H9 (cell line): ENCODE data around the gene RWDD2A. TPM values are rescaled to one million over a fixed set of nuclear protein-coding genes. Genes with fewer than 3 reads are reported as not detected.

Source experiments
- DNase-seq: peaks from one replicate; pipeline ENCODE4 v3.0.0-alpha.2; 2017
- H2AFZ ChIP-seq: one replicate; pipeline ENCODE4 v1.6.1; 2013; ENCODE audit warnings: mild to moderate bottlenecking, low read length, control low read depth, moderate library complexity
- H2AK5ac ChIP-seq: 2 replicates; pipeline ENCODE4 v1.6.1; 2013; ENCODE audit warnings: low read length, control low read depth, mixed read lengths; ENCODE audit not compliant: insufficient read length
- H2BK120ac ChIP-seq: one replicate; pipeline ENCODE4 v1.6.1; 2013; ENCODE audit warnings: low read depth, mild to moderate bottlenecking, low read length, control low read depth, inconsistent platforms; ENCODE audit not compliant: poor library complexity, severe bottlenecking
- H2BK12ac ChIP-seq: 2 replicates; pipeline ENCODE4 v1.6.1; 2013; ENCODE audit warnings: low read length, control low read depth, mixed read lengths, low read depth; ENCODE audit not compliant: insufficient read length
- H2BK15ac ChIP-seq: 2 replicates; pipeline ENCODE4 v1.6.1; 2013; ENCODE audit warnings: low read depth, low read length, control low read depth
- H2BK20ac ChIP-seq: one replicate; pipeline ENCODE4 v1.6.1; 2013; ENCODE audit warnings: low read depth, mild to moderate bottlenecking, low read length, control low read depth, inconsistent platforms; ENCODE audit not compliant: poor library complexity, severe bottlenecking
- H2BK5ac ChIP-seq: 2 replicates; pipeline ENCODE4 v1.6.1; 2013; ENCODE audit warnings: low read length, control low read depth, mixed read lengths; ENCODE audit not compliant: insufficient read length
- H3K14ac ChIP-seq: 2 replicates; pipeline ENCODE4 v1.6.1; 2013; ENCODE audit warnings: low read length, control low read depth; ENCODE audit not compliant: insufficient read depth
- H3K18ac ChIP-seq: 2 replicates; pipeline ENCODE4 v1.6.1; 2013; ENCODE audit warnings: low read depth, mild to moderate bottlenecking, mixed read lengths, low read length, control low read depth; ENCODE audit not compliant: insufficient read length
- H3K23ac ChIP-seq: 2 replicates; pipeline ENCODE4 v1.6.1; 2013; ENCODE audit warnings: low read length, control low read depth, mixed read lengths, low read depth; ENCODE audit not compliant: insufficient read length
- H3K23me2 ChIP-seq: 2 replicates; pipeline ENCODE4 v1.6.1; 2013; ENCODE audit warnings: low read depth, mild to moderate bottlenecking, mixed read lengths, low read length, control low read depth; ENCODE audit not compliant: insufficient read length, poor library complexity, severe bottlenecking
- H3K27ac ChIP-seq: 2 replicates; pipeline ENCODE4 v1.5.1; 2013; ENCODE audit warnings: low read length, control low read depth, mixed read lengths, low read depth; ENCODE audit not compliant: insufficient read length
- H3K27me3 ChIP-seq: 2 replicates; pipeline ENCODE4 v1.6.1; 2013; ENCODE audit warnings: low read length, control low read depth, inconsistent platforms; ENCODE audit not compliant: insufficient read depth
- H3K4ac ChIP-seq: 2 replicates; pipeline ENCODE4 v1.6.1; 2013; ENCODE audit warnings: low read depth, mild to moderate bottlenecking, control low read depth, inconsistent platforms, low read length, moderate library complexity
- H3K4me1 ChIP-seq: 2 replicates; pipeline ENCODE4 v1.6.1; 2013; ENCODE audit warnings: low read length, control low read depth, inconsistent platforms; ENCODE audit not compliant: insufficient read depth
- H3K4me2 ChIP-seq: 2 replicates; pipeline ENCODE4 v1.6.1; 2013; ENCODE audit warnings: low read length, control low read depth, mixed read lengths; ENCODE audit not compliant: insufficient read length, insufficient read depth
- H3K56ac ChIP-seq: 2 replicates; pipeline ENCODE4 v1.6.1; 2013; ENCODE audit warnings: low read depth, mild to moderate bottlenecking, mixed read lengths, low read length, control low read depth; ENCODE audit not compliant: insufficient read length
- H3K79me1 ChIP-seq: 2 replicates; pipeline ENCODE4 v1.6.1; 2013; ENCODE audit warnings: low read depth, mild to moderate bottlenecking, moderate library complexity, low read length, control low read depth, inconsistent platforms; ENCODE audit not compliant: insufficient read depth, poor library complexity, severe bottlenecking
- H3K79me2 ChIP-seq: 2 replicates; pipeline ENCODE4 v1.6.1; 2013; ENCODE audit warnings: low read length, control low read depth, inconsistent platforms; ENCODE audit not compliant: insufficient read depth
- H3K9ac ChIP-seq: 2 replicates; pipeline ENCODE4 v1.6.1; 2013; ENCODE audit warnings: low read length, control low read depth, mixed read lengths; ENCODE audit not compliant: insufficient read length; ENCODE audit errors: extremely low read depth
- H3K9me3 ChIP-seq: one replicate; pipeline ENCODE4 v1.6.1; 2013; ENCODE audit warnings: low read depth, low read length, inconsistent platforms; ENCODE audit not compliant: control insufficient read depth
- H3T11ph ChIP-seq: one replicate; pipeline ENCODE4 v1.6.1; 2013; ENCODE audit warnings: mild to moderate bottlenecking, low read length, control low read depth, inconsistent platforms
- H4K20me1 ChIP-seq: one replicate; pipeline ENCODE4 v1.6.1; 2013; ENCODE audit not compliant: control insufficient read depth, insufficient read length, insufficient read depth
- H4K5ac ChIP-seq: 2 replicates; pipeline ENCODE4 v1.6.1; 2013; ENCODE audit warnings: low read depth, mild to moderate bottlenecking, mixed read lengths, low read length, control low read depth; ENCODE audit not compliant: insufficient read length
- H4K8ac ChIP-seq: replicated peaks from 2 replicates; pipeline ENCODE4 v1.6.1; 2013; ENCODE audit warnings: low read length, control low read depth, mixed read lengths, low read depth; ENCODE audit not compliant: insufficient read length
- H4K91ac ChIP-seq: 2 replicates; pipeline ENCODE4 v1.6.1; 2013; ENCODE audit warnings: low read depth, mild to moderate bottlenecking, moderate library complexity, mixed read lengths, low read length, control low read depth; ENCODE audit not compliant: insufficient read length
- H3K27ac Mint-ChIP-seq, 3 experiments: 2 replicates in 2 of 3; 3 replicates in 1 of 3; pipeline ENCODE4 v1.8.0; 2020 to 2021; ENCODE audit warnings: mixed read lengths in 3 of 3, mild to moderate bottlenecking in 1 of 3, moderate library complexity in 1 of 3
- H3K27me3 Mint-ChIP-seq: 2 replicates; pipeline ENCODE4 v1.8.0; 2021; ENCODE audit warnings: low read depth, mild to moderate bottlenecking, moderate library complexity, mixed read lengths
- H3K36me3 Mint-ChIP-seq, 3 experiments: 2 replicates in 2 of 3; 3 replicates in 1 of 3; pipeline ENCODE4 v1.8.0; 2020 to 2021; ENCODE audit warnings: low read depth in 3 of 3, mixed read lengths in 3 of 3; ENCODE audit not compliant: insufficient read depth in 1 of 3
- H3K4me1 Mint-ChIP-seq, 2 experiments: 2 replicates each; pipeline ENCODE4 v1.8.0; 2020; ENCODE audit warnings: mixed read lengths in 2 of 2
- H3K4me3 Mint-ChIP-seq, 2 experiments: 2 replicates in 1 of 2; 3 replicates in 1 of 2; pipeline ENCODE4 v1.8.0; 2020 to 2021; ENCODE audit warnings: mild to moderate bottlenecking in 2 of 2, mixed read lengths in 2 of 2, moderate library complexity in 1 of 2
- H3K9me3 Mint-ChIP-seq, 2 experiments: 2 replicates in 1 of 2; 3 replicates in 1 of 2; pipeline ENCODE4 v1.8.0; 2020; ENCODE audit warnings: mild to moderate bottlenecking in 2 of 2, mixed read lengths in 2 of 2, moderate library complexity in 1 of 2
- WGBS: extraction: QIAGEN DNeasy Blood & Tissue Kit; methylation state at CpG from one replicate; pipeline ENCODE4 v1.1.7; 2013; ENCODE audit warnings: missing lambda C conversion rate, low lambda C conversion rate, mixed read lengths; ENCODE audit not compliant: insufficient read length; ENCODE audit errors: extremely low coverage; 5-methylcytosine and 5-hydroxymethylcytosine counted together
- total RNA-seq: library from RNA; stranded (reverse); gene quantifications from 2 replicates; pipeline ENCODE4 v1.2.1, GENCODE V29; 2021
- TF ChIP-seq, protein P1 (sequence below): fragments of 200-600 bp; sonication (generic); conservative IDR thresholded peaks from 3 replicates; pipeline ENCODE4 v1.8.0; 2021; ENCODE audit warnings: antibody characterized with exemption, mild to moderate bottlenecking

RWDD2A gene
- total RNA-seq, 1 experiment from 2014 or later = 3.2 TPM

DNA sequence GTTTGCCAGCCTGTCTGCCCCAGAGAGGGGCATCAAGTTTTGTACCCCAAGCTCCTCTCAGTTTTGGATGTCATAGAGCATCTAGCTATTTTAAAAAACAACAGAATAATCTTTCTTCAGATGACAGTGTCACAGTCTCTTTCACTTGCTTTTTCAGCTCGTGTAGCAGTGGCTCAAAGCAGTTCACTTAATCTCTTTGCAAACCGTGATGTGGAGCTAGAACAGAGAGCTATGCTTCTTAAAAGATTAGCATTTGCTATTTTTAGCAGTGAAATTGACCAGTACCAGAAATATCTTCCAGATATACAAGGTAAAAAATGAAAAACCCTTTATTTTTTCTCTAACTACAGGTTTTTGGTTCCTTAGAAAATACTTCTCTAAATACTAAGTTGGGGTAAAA lies 37.4 kb upstream of the RWDD2A start:
- no peak for DNase-seq
- Histone ChIP-seq H3K18ac (no peak overlapping the region), H2BK12ac (no peak overlapping the region), H4K8ac (no peak overlapping the region), H3K79me2 (no peaks in the 10 kb centered on the region), H4K5ac (no peak overlapping the region), H4K91ac (no peak overlapping the region), H3K56ac (no peak overlapping the region), H3K4me2 (no peak overlapping the region), H3K79me1 (no peaks in the 10 kb centered on the region), H2BK15ac (no peak overlapping the region), H4K20me1 (no peaks in the 10 kb centered on the region), H3K9me3 (no peaks in the 10 kb centered on the region), H3T11ph (no peak overlapping the region), H3K27me3 (no peaks in the 10 kb centered on the region; the same call in 1 of the 2 replicates), H2BK120ac (no peak overlapping the region), H2AFZ (no peak overlapping the region), H3K4ac (no peak overlapping the region), H3K9ac (no peak overlapping the region), H3K23me2 (no peaks in the 10 kb centered on the region), H3K14ac (no peak overlapping the region), H3K27ac (no peak overlapping the region), H2BK5ac (no peak overlapping the region), H2AK5ac (no peak overlapping the region), H3K23ac (no peak overlapping the region), H3K4me1 (no peaks in the 10 kb centered on the region), H2BK20ac (no peak overlapping the region)
- H3K9me3 Mint-ChIP-seq = no peaks in the 10 kb centered on the region
- TF ChIP-seq, protein P1, sequence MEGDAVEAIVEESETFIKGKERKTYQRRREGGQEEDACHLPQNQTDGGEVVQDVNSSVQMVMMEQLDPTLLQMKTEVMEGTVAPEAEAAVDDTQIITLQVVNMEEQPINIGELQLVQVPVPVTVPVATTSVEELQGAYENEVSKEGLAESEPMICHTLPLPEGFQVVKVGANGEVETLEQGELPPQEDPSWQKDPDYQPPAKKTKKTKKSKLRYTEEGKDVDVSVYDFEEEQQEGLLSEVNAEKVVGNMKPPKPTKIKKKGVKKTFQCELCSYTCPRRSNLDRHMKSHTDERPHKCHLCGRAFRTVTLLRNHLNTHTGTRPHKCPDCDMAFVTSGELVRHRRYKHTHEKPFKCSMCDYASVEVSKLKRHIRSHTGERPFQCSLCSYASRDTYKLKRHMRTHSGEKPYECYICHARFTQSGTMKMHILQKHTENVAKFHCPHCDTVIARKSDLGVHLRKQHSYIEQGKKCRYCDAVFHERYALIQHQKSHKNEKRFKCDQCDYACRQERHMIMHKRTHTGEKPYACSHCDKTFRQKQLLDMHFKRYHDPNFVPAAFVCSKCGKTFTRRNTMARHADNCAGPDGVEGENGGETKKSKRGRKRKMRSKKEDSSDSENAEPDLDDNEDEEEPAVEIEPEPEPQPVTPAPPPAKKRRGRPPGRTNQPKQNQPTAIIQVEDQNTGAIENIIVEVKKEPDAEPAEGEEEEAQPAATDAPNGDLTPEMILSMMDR = no peak
- H3K4me1 Mint-ChIP-seq = no peaks in the 10 kb centered on the region
- no peaks in the 10 kb centered on the region for H3K27me3 Mint-ChIP-seq
- WGBS = no CpG with 5 or more reads among the region's 2 CpGs
- peaks cover 4 to 46% (median 22%) of the 10 kb centered on the region in 3 experiments; a peak in 6 of 7 replicates for H3K36me3 Mint-ChIP-seq
- H3K27ac Mint-ChIP-seq = peak overlapping the region in 2 of 3 experiments; percentile 14 to 41; a peak in 1 of 7 replicates
- H3K4me3 Mint-ChIP-seq = no peak overlapping the region
